Umbilical cord (tissue), 2 donors: ENCODE measurements around the gene BCAS3. TPM values are rescaled to one million over a fixed set of nuclear protein-coding genes. Genes with fewer than 3 reads are reported as not detected.
A peak's percentile ranks its signal among the peaks of the same experiment; 100 is the strongest.
"Not testable (repeated sequence)": the region's sequence is repeated elsewhere in the genome, so short reads cannot be mapped to it uniquely, and the experiment has no call there.

Experiments used
- DNase-seq: peaks from one replicate; pipeline ENCODE4 v3.0.0-alpha.2; 2015; ENCODE audit warnings: low spot score
- total RNA-seq: library from RNA; depleted of rRNA; stranded (reverse); fragments of >200 nt; gene quantifications from one replicate; pipeline ENCODE4 v1.2.3, GENCODE V29; 2014; ENCODE audit warnings: low replicate concordance; ENCODE audit not compliant: insufficient read depth

BCAS3 gene
- total RNA-seq, 1 donor from 2014 or later = 25.0 TPM

DNA sequence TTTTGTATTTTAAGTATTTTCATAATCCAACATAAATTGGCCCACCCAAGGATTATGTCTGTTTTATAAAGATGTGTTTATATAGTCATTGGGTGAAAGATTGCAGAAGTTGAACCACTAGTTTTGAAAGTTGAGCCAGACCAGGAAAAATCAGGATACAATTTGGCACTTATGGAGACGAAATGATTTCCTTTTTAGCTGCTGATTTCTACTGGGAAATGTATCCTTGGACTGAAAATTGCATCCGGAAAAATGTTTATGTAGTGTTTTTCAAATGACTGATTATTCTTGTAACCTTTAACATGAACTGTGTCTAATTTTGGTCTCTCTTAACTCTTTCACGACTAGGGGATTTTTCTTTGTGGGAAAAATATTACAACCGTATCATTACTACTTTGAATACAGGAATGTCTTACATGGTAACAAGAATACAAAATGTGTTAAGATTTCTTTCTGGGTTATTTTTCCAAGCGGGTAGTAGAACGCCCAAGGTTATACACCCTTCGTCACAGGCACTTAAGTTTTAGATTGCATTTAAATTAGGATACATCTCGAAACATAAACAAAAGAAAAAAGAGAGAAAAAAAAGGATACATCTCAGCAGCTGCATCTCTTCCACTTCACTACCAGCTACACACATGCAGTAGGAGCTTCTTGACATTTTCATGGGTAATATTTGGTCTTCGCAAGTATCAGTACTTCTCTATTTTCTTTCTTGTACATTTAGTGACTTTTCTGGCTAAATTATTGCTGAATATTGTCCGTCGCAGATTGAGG lies 449.0 kb downstream of the BCAS3 start:
- DNase-seq = no peak

DNA sequence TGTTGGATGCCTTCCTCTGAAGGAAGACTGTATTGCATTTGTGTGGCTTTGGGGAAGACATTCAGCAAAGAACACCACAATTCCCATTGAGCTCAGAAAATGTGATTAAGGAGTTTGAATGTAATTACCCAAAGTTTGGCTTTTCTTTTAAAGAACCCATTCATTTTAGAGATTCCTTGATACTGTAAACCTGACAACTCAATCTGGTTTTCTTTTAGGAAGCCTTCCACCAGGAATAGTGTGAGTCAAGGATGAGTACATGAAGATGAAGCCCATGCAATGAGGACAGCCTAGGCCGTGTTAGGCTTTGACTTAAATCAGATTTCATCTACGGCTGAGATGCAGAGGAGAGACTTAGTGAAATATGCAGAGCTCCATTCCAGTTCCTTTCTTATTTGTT lies 450.3 kb downstream of the BCAS3 start:
- DNase-seq = peak; percentile 60

DNA sequence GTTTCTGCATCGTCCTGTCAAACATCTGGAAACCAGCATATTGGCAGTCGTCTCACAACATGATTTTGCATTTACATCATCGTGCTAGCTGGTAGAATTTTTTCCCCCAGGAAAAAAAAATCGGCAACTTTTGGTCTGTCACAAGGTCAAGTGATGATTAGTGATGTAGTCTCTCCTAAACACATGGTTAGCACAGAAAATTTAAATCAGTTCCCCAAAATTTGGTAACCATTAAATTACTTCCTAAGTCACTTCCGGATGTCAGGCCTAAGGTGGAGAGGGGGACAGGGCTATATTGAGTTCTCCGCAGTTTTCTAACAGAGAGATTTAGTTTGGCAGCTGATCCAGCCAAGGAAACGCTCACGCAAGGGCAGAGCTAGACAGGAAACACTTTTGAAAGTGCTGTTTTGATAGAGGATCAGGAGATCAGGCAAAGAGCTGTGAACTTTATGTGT lies 451.0 kb downstream of the BCAS3 start:
- DNase-seq = no peak

DNA sequence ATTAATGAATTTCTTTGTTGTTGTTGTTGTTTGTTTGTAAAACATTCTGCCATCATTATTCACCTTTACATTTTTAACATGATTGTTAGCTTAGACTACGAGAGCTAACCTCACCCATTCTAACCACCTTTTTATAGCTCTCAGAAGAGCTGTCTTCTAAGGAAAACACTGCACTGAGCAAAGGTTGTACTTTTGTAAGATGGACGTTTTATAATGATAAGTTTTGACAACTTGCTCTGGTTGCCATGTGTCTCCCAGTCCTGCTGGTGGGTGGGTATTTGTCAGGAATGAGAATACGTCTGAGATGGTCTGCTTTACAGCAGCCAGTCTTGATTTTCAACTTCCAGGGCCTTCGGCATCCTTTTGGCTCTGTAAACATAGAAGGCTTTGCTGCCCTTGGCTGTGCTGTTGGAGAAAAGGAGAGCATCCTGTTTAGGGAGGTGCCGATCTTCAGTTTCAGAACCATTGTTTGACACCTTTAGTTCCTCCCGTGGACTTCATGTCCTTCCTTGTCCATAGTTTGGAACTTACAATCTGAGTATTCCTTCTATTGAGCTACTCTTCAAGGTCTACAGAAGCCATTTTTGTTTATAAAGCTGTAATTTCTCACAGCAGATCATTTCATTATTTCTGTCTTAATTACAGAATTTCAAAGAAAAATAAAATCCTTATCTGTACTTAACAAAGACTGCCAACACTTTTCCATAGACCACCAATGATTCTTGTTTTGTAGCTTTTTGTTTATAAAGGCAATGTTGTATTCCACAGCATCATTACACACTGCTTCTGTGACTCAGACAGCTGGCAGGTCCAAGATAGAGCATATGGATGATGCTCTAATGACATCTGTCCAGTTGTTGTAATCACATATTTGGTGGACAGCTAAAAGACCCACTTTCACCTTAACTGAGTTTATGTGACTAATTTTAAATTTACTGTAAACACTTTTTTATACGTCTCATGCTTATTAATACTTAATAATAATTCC lies 451.9 kb downstream of the BCAS3 start:
- no peak for DNase-seq

DNA sequence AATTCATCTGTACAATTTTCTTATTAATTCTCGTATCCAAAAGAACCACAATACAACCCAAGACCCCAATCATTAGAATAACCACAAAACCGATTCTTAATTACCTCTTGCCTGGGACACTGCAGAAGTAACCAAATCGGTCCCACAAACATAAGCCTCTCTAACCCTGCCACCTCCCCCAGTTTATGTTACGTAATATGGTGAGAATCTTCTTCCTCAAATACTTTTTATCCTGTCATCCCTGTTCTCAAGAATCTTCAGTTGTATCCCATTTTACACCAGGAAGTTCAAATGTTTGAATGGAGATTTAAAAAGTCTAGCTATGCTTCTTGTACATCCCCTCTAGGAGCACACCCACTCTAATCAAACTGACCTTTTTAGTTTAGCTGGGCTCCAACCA lies 452.7 kb downstream of the BCAS3 start:
- no peak for DNase-seq

DNA sequence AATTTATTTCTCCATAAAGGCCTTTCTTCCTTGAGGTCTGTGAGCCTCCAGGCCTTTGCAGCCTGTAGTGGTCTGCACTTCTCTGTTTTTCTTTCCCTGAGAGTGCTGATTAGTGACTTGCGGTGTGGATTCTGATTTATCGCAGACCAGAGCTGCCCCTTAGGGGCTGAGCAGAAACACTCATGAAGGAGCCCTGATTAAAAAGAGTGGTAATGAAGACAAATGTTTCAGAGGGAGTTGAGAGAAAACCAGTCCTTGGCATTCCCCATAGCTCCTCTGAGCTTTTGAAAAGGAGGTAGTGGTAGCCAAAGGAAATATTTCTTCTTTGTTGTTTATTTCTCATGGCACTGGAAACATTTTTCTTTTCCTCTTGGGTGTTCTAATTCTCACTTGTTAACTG lies 453.9 kb downstream of the BCAS3 start:
- no peak for DNase-seq

DNA sequence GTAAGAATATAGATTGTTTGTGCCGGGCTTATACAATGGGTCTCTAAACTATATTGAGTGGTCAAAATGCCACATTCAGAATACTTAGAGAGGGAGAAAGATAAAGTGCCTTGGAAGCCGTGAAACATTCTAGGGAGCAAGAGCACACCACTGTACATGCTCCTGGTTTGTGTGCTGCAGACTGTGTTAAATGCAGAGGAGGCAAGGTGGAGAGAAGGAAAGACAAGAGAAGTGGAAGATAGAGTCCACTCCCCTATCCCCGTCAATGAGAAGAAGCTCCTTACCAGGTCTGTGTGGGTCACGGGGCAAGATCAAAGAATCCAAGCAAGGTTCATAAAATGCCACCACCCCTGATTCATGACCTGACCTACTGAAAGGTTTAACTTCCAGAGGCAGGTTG lies 454.9 kb downstream of the BCAS3 start:
- DNase-seq = no peak

DNA sequence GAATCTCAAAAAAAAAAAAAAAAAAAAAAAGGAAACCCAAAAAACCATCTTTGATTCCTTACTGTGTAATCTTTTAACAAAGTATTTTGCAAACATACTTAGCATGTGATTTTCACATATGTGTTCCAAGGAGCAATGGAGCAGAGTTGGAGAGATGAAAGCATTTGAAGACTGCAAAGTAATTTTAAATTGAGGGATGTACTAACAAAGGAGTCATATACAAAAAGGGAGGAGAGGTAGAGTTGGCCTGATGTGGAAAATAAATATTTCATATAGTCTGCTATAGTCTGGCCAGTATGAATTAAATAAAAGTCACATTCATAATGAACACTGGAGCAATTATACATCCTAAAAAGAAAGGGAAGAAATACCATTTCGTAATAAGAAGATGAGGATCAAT lies 456.2 kb downstream of the BCAS3 start:
- DNase-seq = no peak

DNA sequence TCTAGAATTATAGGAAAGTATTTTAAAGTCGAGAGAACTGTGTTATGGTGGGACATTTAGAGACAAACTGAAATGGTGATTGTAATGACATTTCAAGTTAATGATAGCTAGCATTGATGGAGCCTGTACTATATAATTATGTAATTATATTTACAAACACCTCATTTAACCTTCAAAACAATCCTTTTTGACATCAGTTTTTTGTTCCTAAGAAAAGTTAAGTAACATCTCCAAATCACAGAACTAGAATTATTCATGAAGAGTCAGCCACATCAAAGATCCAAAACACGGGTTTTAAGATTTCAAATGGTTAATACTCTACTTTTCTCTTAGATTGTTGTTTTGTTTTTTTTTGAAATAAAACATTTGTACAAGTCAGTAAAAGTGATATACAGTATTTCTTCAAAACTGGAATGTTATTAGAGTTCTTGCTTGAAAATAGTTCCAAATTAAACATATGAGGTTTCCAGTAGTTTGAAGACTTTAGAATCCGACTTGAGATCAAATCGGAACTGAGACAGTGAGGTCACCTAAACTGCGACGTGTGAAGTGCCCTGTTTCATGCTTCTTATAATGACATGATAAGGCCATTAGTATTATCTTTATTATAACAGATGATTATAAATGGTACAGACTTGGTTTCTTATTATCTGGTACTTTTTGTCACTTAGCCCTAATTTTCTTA lies 457.0 kb downstream of the BCAS3 start:
- DNase-seq = no peak

DNA sequence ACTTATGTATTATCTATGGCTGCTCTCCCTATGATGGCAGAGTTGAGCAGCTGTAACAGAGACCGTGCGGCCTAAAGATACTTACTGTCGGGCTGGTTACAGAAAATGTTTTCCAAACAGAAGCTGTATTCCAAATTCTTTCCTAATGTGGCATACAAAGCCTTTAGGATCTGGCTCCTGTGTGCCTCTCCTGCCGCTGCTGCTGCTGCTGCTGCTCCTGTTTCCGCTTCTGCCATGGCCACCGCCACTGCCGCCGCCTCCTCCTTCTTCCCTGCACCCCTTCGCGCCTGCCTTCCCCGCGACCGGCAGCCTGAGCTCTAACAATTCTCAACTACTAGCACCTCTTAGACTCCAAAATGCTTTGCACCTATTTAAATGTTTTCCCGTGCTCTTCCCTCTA lies 458.1 kb downstream of the BCAS3 start:
- no peak for DNase-seq

DNA sequence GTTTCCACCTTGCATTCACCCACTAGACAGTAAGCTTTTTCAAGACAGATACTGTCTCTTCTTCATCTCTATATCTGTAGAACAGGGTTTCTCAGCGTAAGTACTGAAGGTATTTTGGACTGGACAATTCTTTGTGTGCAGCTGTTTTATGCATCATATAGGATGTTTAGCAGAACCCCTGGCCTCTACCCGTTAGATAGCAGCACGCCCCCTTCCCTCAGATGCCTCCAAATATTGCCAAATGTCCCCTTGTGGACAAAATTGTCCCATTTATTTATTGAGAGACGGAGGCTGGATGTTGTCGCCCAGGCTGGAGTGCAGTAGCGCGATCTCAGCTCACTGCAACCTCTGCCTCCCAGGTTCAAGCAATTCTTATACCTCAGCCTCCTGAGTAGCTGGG lies 458.6 kb downstream of the BCAS3 start:
- DNase-seq = no peak

DNA sequence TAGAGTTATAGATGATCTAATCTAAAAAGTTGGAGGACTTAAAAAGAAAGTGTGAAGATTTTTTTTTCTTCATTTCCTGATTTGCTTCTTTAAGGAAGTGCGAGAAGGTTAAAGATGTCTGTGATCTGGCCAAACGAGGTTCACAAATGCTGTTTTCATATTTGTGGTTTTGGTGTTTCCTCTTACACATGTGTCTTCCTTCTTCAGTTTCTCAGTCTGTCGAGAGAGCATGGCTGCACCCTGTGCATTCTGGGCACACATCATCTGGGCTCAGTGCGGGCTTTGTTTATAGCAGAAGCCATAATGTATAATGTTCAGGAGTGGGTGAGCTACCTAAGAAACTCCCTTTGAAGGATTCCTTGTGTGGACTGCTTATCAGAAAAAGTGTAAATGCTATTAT lies 461.6 kb downstream of the BCAS3 start:
- no peak for DNase-seq

DNA sequence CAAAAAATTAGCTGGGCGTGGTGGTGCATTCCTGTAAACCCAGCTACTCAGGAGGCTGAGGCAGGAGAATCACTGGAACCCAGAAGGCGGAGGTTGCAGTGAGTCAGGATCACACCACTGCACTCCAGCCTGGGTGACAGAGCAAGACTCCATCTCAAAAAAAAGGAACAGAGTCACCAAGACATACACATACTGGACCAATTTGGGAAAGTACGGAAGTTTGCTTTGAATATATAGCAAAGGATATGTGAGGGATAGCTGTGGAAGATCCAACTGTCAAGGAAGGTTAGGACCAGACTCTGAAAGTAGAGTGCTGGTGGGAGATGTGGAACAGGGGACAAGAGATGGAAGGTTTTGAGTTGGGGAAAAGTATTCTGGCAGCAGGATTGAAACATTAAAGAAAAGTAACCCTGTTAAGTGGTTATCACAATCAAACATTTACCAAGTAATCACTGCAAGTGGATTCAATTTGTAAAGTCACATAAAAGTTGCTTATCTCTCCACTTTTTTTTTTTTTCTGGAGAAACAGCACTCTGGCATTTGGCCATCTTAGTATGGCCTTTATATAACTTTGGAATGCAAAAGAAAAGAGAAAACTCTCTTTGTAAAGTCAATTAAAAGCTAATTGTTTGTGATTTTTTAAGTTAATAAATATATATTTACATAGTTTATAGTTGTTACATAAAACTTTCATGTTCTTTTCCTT lies 462.6 kb downstream of the BCAS3 start:
- DNase-seq = no peak

DNA sequence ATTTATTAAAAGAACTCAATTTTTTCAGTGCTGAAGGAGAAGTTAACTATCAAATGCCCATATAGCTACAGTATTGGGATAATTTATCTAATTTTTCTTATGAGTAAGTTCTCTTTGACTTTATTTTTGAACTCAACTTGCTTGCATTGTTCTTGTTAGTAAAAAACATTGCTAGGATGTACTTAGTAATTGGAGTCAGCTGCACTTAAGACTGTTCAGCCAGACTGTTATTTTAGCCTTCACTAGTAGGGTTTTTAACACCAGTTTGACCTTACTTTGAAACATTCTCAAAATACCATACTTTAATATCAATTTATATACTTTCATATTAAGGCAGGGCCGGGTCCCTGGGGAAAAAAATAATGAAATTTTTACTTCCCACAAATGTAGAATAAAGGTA lies 465.4 kb downstream of the BCAS3 start:
- no peak for DNase-seq

DNA sequence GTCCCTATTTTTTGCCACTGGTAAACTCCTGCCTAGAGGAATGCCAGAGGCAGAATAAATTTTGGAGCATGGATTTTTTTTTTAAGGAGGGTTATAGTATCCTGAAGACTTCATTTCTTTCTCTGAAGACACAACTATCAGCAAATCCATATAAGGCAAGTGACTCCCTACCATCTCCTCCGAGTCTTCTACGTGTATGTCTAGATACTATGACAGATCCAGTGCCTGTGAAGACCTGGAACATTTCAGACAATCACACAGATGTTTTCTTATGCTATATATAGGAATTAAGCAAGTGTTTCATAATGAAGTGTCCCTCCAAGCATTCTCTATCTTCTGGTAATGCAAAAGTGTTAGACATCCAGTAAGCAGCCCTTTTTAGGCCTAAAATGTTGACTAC lies 466.5 kb downstream of the BCAS3 start:
- no peak for DNase-seq

DNA sequence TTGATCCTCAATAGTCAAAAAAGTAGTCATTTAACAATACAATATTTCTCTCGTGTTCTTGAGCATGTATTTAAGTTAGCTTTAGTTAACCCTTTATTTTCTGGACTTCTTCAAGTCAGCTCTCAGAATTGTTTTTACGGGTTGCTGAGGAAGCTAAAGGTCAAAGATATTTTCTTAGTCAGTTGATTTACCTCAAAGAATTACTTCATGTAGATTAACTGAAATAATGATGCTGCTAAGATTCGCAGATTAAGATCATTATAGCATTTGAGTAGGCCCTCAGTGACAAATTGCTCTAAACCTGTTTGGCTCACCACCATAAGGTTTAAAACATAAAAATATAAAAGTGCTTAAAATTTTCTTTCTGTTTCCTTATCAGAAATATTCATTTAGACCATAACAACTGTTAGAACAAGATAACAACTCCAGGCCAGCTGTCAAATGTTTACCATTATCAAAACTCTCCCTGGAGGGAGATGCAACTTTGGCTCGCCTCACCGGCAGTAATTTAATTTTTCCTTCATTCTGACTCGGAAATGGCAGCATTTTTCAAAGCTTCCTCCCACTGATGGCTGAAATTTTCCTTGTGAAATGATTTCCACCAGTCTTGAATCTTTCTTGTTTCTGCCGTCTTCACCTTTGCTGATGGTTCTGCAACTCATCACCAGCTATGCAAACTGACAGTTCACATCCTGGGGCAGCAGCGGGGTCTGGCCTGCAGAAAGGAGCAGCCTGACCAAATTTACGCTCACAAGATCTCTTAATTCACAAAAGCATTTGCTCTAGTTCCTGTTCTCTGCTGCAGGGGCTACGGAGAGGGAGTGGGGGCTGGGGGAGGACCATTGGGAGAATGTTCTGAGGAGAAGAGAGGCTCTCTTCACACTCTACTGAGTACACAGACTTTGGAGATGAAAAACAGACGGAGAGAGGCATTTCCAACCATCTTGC lies 467.2 kb downstream of the BCAS3 start:
- peak; percentile 92 for DNase-seq

DNA sequence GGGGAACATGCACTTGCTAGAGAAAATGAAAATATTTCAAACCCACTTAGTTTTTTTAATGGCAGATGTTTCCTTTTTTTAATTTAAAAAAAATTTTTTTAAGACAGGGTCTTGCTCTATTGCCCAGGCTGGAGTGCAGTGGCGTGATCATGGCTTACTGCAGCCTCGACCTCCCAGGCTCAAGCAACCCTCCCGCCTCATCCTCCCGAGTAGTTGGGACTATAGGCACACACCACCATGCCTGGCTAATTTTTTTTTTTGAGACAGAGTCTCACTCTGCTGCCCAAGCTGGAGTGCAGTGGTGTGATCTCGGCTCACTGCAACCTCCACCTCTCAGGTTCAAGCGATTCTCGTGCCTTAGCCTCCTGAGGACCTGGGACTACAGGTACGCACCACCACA lies 469.2 kb downstream of the BCAS3 start:
- not testable (repeated sequence) for DNase-seq

DNA sequence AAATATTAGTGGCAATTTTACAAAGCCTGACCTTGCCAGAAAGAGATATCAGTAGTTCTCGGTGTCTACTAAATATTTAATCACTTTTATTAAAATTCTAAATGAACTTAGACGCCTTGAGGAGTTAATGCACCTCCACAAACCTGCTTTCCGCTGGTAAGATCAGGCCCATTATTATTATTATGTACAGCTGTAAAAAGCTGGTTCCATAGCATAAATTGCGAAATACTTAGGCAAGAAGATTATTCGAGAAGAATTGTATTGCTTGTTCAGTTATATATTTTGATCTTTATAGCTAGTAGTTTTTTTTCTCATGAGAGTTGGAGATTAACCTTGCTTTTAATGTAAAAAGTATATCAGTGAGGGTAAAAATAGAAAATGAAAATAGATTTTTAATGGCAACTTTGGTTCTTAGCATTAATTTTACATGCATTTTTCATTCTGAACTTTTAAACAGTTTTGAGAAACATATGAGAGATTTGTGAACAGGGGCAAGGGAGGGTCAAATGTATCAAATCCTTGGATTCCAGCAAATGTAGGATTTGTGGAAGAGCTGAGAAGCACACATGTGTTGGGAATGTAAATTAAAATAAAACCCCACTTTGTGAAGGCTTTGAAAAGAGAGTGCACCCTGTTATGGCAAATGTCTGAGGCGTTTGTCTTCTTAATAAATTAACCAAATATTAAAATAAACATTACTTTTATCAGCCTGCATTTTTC lies 471.6 kb downstream of the BCAS3 start:
- DNase-seq = no peak

DNA sequence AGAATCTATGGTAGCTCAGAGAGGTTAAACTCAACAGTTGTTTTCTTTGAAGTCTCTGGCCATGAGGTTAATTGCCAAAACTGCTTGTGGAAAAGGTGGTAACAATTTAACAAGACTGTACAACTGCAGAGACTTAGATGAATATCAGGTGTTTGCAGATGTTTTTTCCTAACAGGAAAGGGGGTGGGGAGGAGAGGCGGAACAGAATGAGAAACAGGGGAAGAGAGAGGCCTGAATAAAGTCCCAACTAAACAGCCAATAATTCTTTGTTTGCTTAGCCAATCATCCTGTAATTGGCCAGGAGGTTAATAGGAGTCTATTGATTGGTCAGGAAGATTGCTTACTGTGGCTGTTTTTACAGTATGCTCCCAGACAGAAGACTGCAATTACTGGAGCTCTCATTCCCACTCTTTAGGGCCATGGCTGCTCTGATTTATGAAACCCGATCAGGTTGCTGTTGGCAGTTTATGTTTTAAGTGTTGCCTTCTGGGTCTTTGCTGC lies 472.3 kb downstream of the BCAS3 start:
- no peak for DNase-seq
